ENCODE data around the gene MND1.

DNA sequence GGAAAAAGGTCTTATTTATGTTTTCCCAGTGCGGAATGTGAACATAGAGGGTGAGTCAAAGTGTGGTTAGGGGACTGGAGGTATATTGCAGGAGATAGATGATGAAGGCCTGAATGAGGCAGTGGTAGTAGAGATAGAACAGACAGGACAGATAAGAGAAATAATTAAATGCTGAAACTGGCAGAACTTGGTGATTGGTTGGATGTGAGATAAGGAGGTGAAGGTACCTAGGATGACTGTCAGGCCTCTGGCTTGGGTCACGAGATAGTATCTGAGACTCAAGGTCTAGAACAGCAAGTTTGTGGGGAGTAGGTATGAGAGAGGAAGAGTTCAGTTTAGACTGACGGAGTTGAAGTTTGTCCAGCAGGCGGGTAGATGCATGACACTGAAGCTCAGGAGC lies 3.5 kb downstream of the MND1 start:
- TF ChIP-seq, protein P1, sequence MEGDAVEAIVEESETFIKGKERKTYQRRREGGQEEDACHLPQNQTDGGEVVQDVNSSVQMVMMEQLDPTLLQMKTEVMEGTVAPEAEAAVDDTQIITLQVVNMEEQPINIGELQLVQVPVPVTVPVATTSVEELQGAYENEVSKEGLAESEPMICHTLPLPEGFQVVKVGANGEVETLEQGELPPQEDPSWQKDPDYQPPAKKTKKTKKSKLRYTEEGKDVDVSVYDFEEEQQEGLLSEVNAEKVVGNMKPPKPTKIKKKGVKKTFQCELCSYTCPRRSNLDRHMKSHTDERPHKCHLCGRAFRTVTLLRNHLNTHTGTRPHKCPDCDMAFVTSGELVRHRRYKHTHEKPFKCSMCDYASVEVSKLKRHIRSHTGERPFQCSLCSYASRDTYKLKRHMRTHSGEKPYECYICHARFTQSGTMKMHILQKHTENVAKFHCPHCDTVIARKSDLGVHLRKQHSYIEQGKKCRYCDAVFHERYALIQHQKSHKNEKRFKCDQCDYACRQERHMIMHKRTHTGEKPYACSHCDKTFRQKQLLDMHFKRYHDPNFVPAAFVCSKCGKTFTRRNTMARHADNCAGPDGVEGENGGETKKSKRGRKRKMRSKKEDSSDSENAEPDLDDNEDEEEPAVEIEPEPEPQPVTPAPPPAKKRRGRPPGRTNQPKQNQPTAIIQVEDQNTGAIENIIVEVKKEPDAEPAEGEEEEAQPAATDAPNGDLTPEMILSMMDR (IDR thresholded peaks at IDR 0.05; ENCODE audit: low read depth, low read length, poor library complexity, severe bottlenecking) = peak; percentile 26
- TF ChIP-seq EZH2phosphoT487 (IDR thresholded peaks at IDR 0.05; ENCODE audit: borderline replicate concordance, low read length) = no peak

Data from DOHH2 (cell line).